Raji (cell line): ENCODE measurements around the gene FOS.

Experiments
- POLR2A ChIP-seq: IDR thresholded peaks from 2 replicates; pipeline ENCODE4 v1.6.1; 2011; ENCODE audit warnings: low read depth, low read length, control low read depth; ENCODE audit not compliant: insufficient read depth

The FOS gene

GRCh38 chr14:75246546-75247285 lies 31.9 kb upstream of the FOS start:
- no peak for TF ChIP-seq POLR2A

GRCh38 chr14:75247286-75247922 lies 31.2 kb upstream of the FOS start:
- TF ChIP-seq POLR2A = no peak

- no peak for TF ChIP-seq POLR2A
Measured at GRCh38 chr14:75247939-75248338, 30.7 kb upstream of the FOS start.

- TF ChIP-seq POLR2A = 0 out of 2 replicates have a peak, but pooled peaks have one; percentile 30
Measured at GRCh38 chr14:75249251-75249957, 29.2 kb upstream of the FOS start.

GRCh38 chr14:75249958-75250336 lies 28.7 kb upstream of the FOS start:
- TF ChIP-seq POLR2A = no peak

GRCh38 chr14:75250800-75251199 lies 27.8 kb upstream of the FOS start:
- TF ChIP-seq POLR2A = no peak

GRCh38 chr14:75252254-75252837 lies 26.3 kb upstream of the FOS start:
- no peak for TF ChIP-seq POLR2A

GRCh38 chr14:75254381-75254822 lies 24.2 kb upstream of the FOS start:
- TF ChIP-seq POLR2A = no peak

GRCh38 chr14:75254901-75255584 lies 23.6 kb upstream of the FOS start:
- no peak for TF ChIP-seq POLR2A

- TF ChIP-seq POLR2A = no peak
Measured at GRCh38 chr14:75258079-75258802, 20.4 kb upstream of the FOS start.

- TF ChIP-seq POLR2A = no peak
Measured at GRCh38 chr14:75258803-75259509, 19.7 kb upstream of the FOS start.

GRCh38 chr14:75259510-75259855 lies 19.1 kb upstream of the FOS start:
- no peak for TF ChIP-seq POLR2A

GRCh38 chr14:75260025-75260763 lies 18.4 kb upstream of the FOS start:
- TF ChIP-seq POLR2A = no peak
